H1 (cell line): ENCODE data around the gene SLC38A8. TPM values are rescaled to one million over a fixed set of nuclear protein-coding genes. Genes with fewer than 3 reads are reported as not detected.

Source experiments
- CTCF ChIA-PET: fragments of 300-600 bp; sonication (Branson Sonifier 250); formaldehyde crosslinking; loops from one replicate; lab custom pipeline; 2021; ENCODE audit not compliant: partially characterized antibody; lab: Charles Lee
- POLR2A ChIA-PET: fragments of 300-600 bp; sonication (Branson Sonifier 250); formaldehyde crosslinking; loops from one replicate; lab custom pipeline; 2021; ENCODE audit warnings: inconsistent platforms; ENCODE audit not compliant: partially characterized antibody; lab: Charles Lee
- DNase-seq, 2 experiments: peaks; one replicate each; pipeline versions ENCODE4 v3.0.0 to v3.0.0-alpha.2; 2010 to 2022; ENCODE audit warnings: low spot score in 2 of 2, low read depth in 1 of 2, mixed read lengths in 1 of 2
- FAIRE-seq: peaks from 2 replicates; lab custom pipeline; 2011; peaks lifted over from hg19 to GRCh38; lab: Jason Lieb, UNC
- H2AFZ ChIP-seq: 2 replicates; pipeline ENCODE4 v1.8.1; 2012; ENCODE audit warnings: low read length, inconsistent platforms
- H2AK5ac ChIP-seq: 2 replicates; pipeline ENCODE4 v1.6.1; 2013; ENCODE audit warnings: low read depth, low read length
- H2BK120ac ChIP-seq: replicated peaks from 2 replicates; pipeline ENCODE3; 2013; ENCODE audit warnings: low read depth, low read length, inconsistent platforms
- H2BK12ac ChIP-seq: 2 replicates; pipeline ENCODE4 v1.6.1; 2013; ENCODE audit warnings: low read depth, low read length
- H2BK15ac ChIP-seq: 2 replicates; pipeline ENCODE4 v1.6.1; 2013; ENCODE audit warnings: low read length
- H2BK20ac ChIP-seq: 2 replicates; pipeline ENCODE4 v1.6.1; 2013; ENCODE audit warnings: low read length
- H2BK5ac ChIP-seq: 2 replicates; pipeline ENCODE4 v1.6.1; 2013; ENCODE audit warnings: low read depth, low read length
- H3K14ac ChIP-seq: 2 replicates; pipeline ENCODE4 v1.6.1; 2013; ENCODE audit warnings: inconsistent platforms; ENCODE audit not compliant: insufficient read length
- H3K18ac ChIP-seq: 2 replicates; pipeline ENCODE4 v1.6.1; 2013; ENCODE audit warnings: low read length; ENCODE audit errors: extremely low read depth
- H3K23ac ChIP-seq: 2 replicates; pipeline ENCODE4 v1.6.1; 2013; ENCODE audit warnings: inconsistent platforms; ENCODE audit not compliant: insufficient read length
- H3K23me2 ChIP-seq: 2 replicates; pipeline ENCODE4 v1.6.1; 2013; ENCODE audit warnings: low read depth, low read length
- H3K27ac ChIP-seq: 2 replicates; pipeline ENCODE4 v1.6.1; 2011; ENCODE audit warnings: low read depth, low read length, inconsistent platforms
- H3K27me3 ChIP-seq, 4 experiments: replicated peaks in 1 of 4; 1 replicate in 1 of 4; 2 replicates in 3 of 4; pipeline versions ENCODE4 v1.6.1 to v1.8.1; 2011 to 2013; ENCODE audit warnings: low read length in 3 of 4, mild to moderate bottlenecking in 3 of 4, inconsistent platforms in 2 of 4, mixed read lengths in 2 of 4, moderate library complexity in 1 of 4; ENCODE audit not compliant: control insufficient read depth in 3 of 4, insufficient read depth in 3 of 4; ENCODE audit errors: extremely low read depth in 1 of 4
- H3K36me3 ChIP-seq, 4 experiments: 2 replicates each; pipeline versions ENCODE4 v1.6.1 to v1.8.1; 2011 to 2013; ENCODE audit warnings: mild to moderate bottlenecking in 4 of 4, low read length in 3 of 4, moderate library complexity in 2 of 4, control low read depth in 1 of 4, inconsistent platforms in 1 of 4; ENCODE audit not compliant: insufficient read depth in 4 of 4, control insufficient read depth in 2 of 4
- H3K4ac ChIP-seq: replicated peaks from 2 replicates; pipeline ENCODE3; 2013; ENCODE audit warnings: low read length, low read depth, mixed read lengths, inconsistent platforms; ENCODE audit not compliant: insufficient read length
- H3K4me1 ChIP-seq, 4 experiments: replicated peaks in 1 of 4; 1 replicate in 1 of 4; 2 replicates in 3 of 4; pipeline versions ENCODE4 v1.6.1 to v1.8.1; 2011 to 2013; ENCODE audit warnings: low read length in 3 of 4, inconsistent platforms in 2 of 4, mixed read lengths in 1 of 4; ENCODE audit not compliant: insufficient read depth in 4 of 4, control insufficient read depth in 3 of 4
- H3K4me2 ChIP-seq, 2 experiments: 2 replicates each; pipeline versions ENCODE4 v1.6.1 to v1.8.1; 2011 to 2013; ENCODE audit warnings: low read depth in 2 of 2, low read length in 2 of 2, control low read depth in 1 of 2, inconsistent platforms in 1 of 2, mild to moderate bottlenecking in 1 of 2; ENCODE audit not compliant: insufficient read depth in 1 of 2
- H3K4me3 ChIP-seq, 4 experiments: fragments of 200-600, 300-600 bp in 1 of 4; sonication (generic), shearing (Covaris generic), sonication (Bioruptor Twin) in 1 of 4; 2 replicates each; pipeline versions ENCODE4 v1.5.1 to v1.8.1; 2011 to 2016; ENCODE audit warnings: low read length in 4 of 4, low read depth in 3 of 4, control low read depth in 2 of 4, inconsistent platforms in 2 of 4, mild to moderate bottlenecking in 2 of 4, mixed read lengths in 1 of 4, moderate library complexity in 1 of 4; ENCODE audit not compliant: insufficient read depth in 2 of 4; ENCODE audit errors: extremely low read depth in 1 of 4
- H3K56ac ChIP-seq: replicated peaks from 2 replicates; pipeline ENCODE3; 2013; ENCODE audit warnings: low read depth, mild to moderate bottlenecking, mixed read lengths, low read length, inconsistent platforms; ENCODE audit not compliant: insufficient read length
- H3K79me1 ChIP-seq: 2 replicates; pipeline ENCODE4 v1.6.1; 2013; ENCODE audit warnings: low read depth, low read length, control low read depth
- H3K79me2 ChIP-seq, 2 experiments: 2 replicates each; pipeline versions ENCODE4 v1.6.1 to v1.8.1; 2012 to 2013; ENCODE audit warnings: low read length in 2 of 2, mild to moderate bottlenecking in 2 of 2, inconsistent platforms in 1 of 2; ENCODE audit not compliant: insufficient read depth in 2 of 2, control insufficient read depth in 1 of 2
- H3K9ac ChIP-seq, 4 experiments: replicated peaks in 1 of 4; 1 replicate in 1 of 4; 2 replicates in 3 of 4; pipeline versions ENCODE4 v1.6.1 to v1.8.1; 2011 to 2013; ENCODE audit warnings: low read depth in 3 of 4, low read length in 3 of 4, control low read depth in 2 of 4, mild to moderate bottlenecking in 2 of 4, moderate library complexity in 2 of 4, inconsistent platforms in 1 of 4; ENCODE audit errors: extremely low read depth in 1 of 4
- H3K9me3 ChIP-seq, 2 experiments: 2 replicates each; pipeline versions ENCODE4 v1.6.1 to v1.8.1; 2012 to 2013; ENCODE audit warnings: mild to moderate bottlenecking in 2 of 2, moderate library complexity in 2 of 2, control low read depth in 1 of 2, inconsistent platforms in 1 of 2, low read depth in 1 of 2, low read length in 1 of 2, mixed read lengths in 1 of 2; ENCODE audit not compliant: insufficient read depth in 2 of 2
- H4K20me1 ChIP-seq, 2 experiments: replicated peaks in 1 of 2; 2 replicates each; pipeline versions ENCODE3 to v1.8.1; 2011 to 2013; ENCODE audit warnings: inconsistent platforms in 2 of 2, low read length in 2 of 2, mild to moderate bottlenecking in 1 of 2; ENCODE audit not compliant: insufficient read depth in 2 of 2, control insufficient read depth in 1 of 2
- H4K5ac ChIP-seq: 2 replicates; pipeline ENCODE4 v1.6.1; 2013; ENCODE audit warnings: low read length, low read depth, mixed read lengths, inconsistent platforms; ENCODE audit not compliant: insufficient read length
- H4K8ac ChIP-seq: 2 replicates; pipeline ENCODE4 v1.8.0; 2013; ENCODE audit warnings: mild to moderate bottlenecking, moderate library complexity, low read length, inconsistent platforms; ENCODE audit not compliant: insufficient read depth; ENCODE audit errors: extremely low read depth
- H4K91ac ChIP-seq: replicated peaks from 2 replicates; pipeline ENCODE3; 2013; ENCODE audit warnings: low read length, mixed read lengths, inconsistent platforms; ENCODE audit not compliant: insufficient read length
- ASH2L ChIP-seq: fragments of 200-600, 300-600 bp; sonication (generic); IDR thresholded peaks from one replicate; pipeline ENCODE4 v1.7.1; 2017; ENCODE audit warnings: low read length
- CHD2 ChIP-seq: IDR thresholded peaks from 2 replicates; pipeline ENCODE4 v1.6.1; 2012; ENCODE audit warnings: low read length, improper control_type of control experiment
- CREB1 ChIP-seq: IDR thresholded peaks from 2 replicates; pipeline ENCODE4 v1.6.1; 2012; ENCODE audit warnings: inconsistent platforms
- EGR1 ChIP-seq: IDR thresholded peaks from 2 replicates; pipeline ENCODE4 v1.6.1; 2011; ENCODE audit warnings: low read depth, low read length, borderline replicate concordance
- HDAC6 ChIP-seq: IDR thresholded peaks from one replicate; pipeline ENCODE4 v1.7.1; 2012; ENCODE audit warnings: low read depth, mild to moderate bottlenecking, inconsistent platforms, low read length, moderate library complexity
- RBBP5 ChIP-seq: IDR thresholded peaks from 2 replicates; pipeline ENCODE4 v1.7.1; 2012; ENCODE audit warnings: low read depth, mild to moderate bottlenecking, inconsistent platforms, low read length, moderate library complexity, borderline replicate concordance
- SAP30 ChIP-seq: fragments of 300-600 bp; sonication (generic); IDR thresholded peaks from 2 replicates; pipeline ENCODE4 v1.7.1; 2012; ENCODE audit warnings: low read length, moderate library complexity, mild to moderate bottlenecking, inconsistent platforms; ENCODE audit not compliant: insufficient read depth, insufficient replicate concordance
- WGBS, 2 experiments: shearing (Covaris generic) in 1 of 2; methylation state at CpG; one replicate each; pipeline versions ENCODE4 v1.1.6 to v1.1.7; 2013 to 2015; ENCODE audit warnings: low lambda C conversion rate in 2 of 2, mixed read lengths in 2 of 2, inconsistent platforms in 1 of 2, low coverage in 1 of 2, missing lambda C conversion rate in 1 of 2; ENCODE audit not compliant: insufficient replicate concordance in 2 of 2, insufficient coverage in 1 of 2, insufficient read length in 1 of 2; ENCODE audit errors: extremely low coverage in 1 of 2, missing lambda C conversion rate in 1 of 2; 5-methylcytosine and 5-hydroxymethylcytosine counted together
- polyA plus RNA-seq, 7 experiments: library from polyadenylated mRNA; depleted of rRNA in 3 of 7; stranded (reverse) in 5 of 7; unstranded in 2 of 7; fragments of >200 nt in 5 of 7; fragments of 200-250 nt in 2 of 7; gene quantifications; 1 replicate in 5 of 7; 2 replicates in 1 of 7; 4 replicates in 1 of 7; pipeline versions ENCODE4 v1.2.1 to v1.2.3, GENCODE V29; 2011 to 2013; ENCODE audit warnings: missing spikeins in 2 of 7, mixed read lengths in 2 of 7
- total RNA-seq: library from RNA; stranded (reverse); fragmentation: NEBNext Ultra II Directional; extraction: Animal tissue kit (Norgen Biotek cat#: 25700); gene quantifications from 2 replicates; pipeline ENCODE4 v1.2.1, GENCODE V29; 2021
- TF ChIP-seq, protein P1 (sequence below): IDR thresholded peaks from 2 replicates; pipeline ENCODE4 v1.6.1; 2012; ENCODE audit warnings: inconsistent platforms
- TF ChIP-seq, protein P2 (sequence below): IDR thresholded peaks from 2 replicates; pipeline ENCODE4 v1.6.1; 2012; ENCODE audit warnings: low read length, inconsistent platforms

SLC38A8 gene
- total and polyA plus RNA-seq, 2 of the 8 experiments (the other 6 are each of a cell fraction or from before 2014, with no cell fraction given) = 0.08 TPM; not detected in 1

DNA sequence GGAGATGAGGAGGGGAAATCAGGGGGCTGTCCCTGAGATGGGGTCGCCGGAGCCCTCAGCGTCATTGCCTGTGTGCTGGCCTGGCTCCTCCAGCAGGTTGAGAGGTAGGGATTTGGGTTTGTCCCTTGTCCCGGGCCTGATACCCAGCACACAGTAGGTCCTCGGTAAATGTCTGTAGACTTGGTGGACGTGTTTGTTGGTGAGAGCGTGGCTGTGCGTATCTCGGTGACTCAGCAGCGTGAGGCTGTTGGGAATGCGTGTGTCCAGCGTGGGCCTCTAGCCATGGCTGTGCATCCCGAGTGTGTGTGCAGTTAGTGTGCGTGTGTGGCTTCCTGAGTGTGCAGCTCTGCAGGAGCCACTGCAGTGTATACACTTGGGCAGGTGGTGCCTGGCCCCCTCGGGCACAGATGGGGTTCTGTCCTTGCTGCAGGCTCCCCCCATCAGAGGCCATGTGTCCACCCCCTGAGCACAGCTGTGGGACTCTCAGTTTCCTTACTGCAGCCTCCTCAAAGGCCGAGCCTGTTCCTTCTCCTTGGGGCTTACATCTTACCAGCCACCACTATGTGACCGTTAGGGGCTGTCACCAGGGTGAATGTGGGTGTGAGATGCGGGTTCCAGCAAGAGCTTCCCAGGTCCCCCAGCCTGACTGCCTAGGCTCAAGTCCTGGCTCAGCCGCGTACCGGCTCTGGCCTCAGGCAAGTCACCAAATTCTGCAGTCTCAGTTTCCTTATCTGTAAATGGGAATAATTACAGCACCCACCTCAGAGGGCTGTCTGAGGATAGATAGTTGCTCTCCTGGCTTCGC is 68.8 kb downstream of the SLC38A8 start:
- Histone ChIP-seq H2AFZ (no peak overlapping the region), H4K5ac (no peak overlapping the region), H3K27me3 (peaks cover 0 to 11% (median 8%) of the 10 kb centered on the region in 4 experiments; a peak in 6 of 7 replicates), H3K9ac (no peak overlapping the region), H3K9me3 (peaks cover 13 to 16% of the 10 kb centered on the region in 2 experiments), H3K4me1 (peaks cover 0 to 11% (median 8%) of the 10 kb centered on the region in 4 experiments; a peak in 6 of 7 replicates), H3K23me2 (peaks cover 5% of the 10 kb centered on the region; the same call in 1 of the 2 replicates), H3K4me3 (no peak overlapping the region), H2AK5ac (no peak overlapping the region; the same call in 1 of the 2 replicates), H2BK12ac (0 out of 2 replicates have a peak overlapping the region, but pooled peaks have one; percentile 50), H4K20me1 (no peaks in the 10 kb centered on the region), H4K91ac (no peak overlapping the region), H3K79me2 (no peaks in the 10 kb centered on the region), H2BK120ac (no peak overlapping the region), H3K14ac (no peak overlapping the region), H2BK20ac (no peak overlapping the region), H3K36me3 (peaks cover 0 to 5% (median 1%) of the 10 kb centered on the region in 4 experiments; a peak in 2 of 8 replicates), H3K4ac (no peak overlapping the region), H3K18ac (no peak overlapping the region), H4K8ac (no peak overlapping the region; the same call in 1 of the 2 replicates), H2BK15ac (0 out of 2 replicates have a peak overlapping the region, but pooled peaks have one; percentile 61), H3K4me2 (no peak overlapping the region), H3K56ac (no peak overlapping the region), H2BK5ac (0 out of 2 replicates have a peak overlapping the region, but pooled peaks have one; percentile 24), H3K27ac (no peak overlapping the region; the same call in 1 of the 2 replicates), H3K79me1 (no peaks in the 10 kb centered on the region), H3K23ac (no peak overlapping the region)
- 87% methylated on average over 22 of the region's 22 CpGs; no CpG with 5 or more reads in 1 of the 2 experiments for WGBS, 2 experiments
- ChIA-PET CTCF (interaction anchor here (0.9 to 4.6 kb wide), 4 partner anchors 12 to 92 kb away, joined by 3 to 70 read pairs (median 4); partner anchors contain the start of gene SLC38A8), POLR2A (no interaction called here)
- DNase-seq (no peak), FAIRE-seq (no peak)
- TF ChIP-seq EGR1 (no peak), SAP30 (no peak), CREB1 (no peak), CHD2 (no peak), HDAC6 (no peak), ASH2L (no peak), RBBP5 (no peak)
- TF ChIP-seq, protein P1, sequence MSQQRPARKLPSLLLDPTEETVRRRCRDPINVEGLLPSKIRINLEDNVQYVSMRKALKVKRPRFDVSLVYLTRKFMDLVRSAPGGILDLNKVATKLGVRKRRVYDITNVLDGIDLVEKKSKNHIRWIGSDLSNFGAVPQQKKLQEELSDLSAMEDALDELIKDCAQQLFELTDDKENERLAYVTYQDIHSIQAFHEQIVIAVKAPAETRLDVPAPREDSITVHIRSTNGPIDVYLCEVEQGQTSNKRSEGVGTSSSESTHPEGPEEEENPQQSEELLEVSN = no peak
- TF ChIP-seq, protein P2, sequence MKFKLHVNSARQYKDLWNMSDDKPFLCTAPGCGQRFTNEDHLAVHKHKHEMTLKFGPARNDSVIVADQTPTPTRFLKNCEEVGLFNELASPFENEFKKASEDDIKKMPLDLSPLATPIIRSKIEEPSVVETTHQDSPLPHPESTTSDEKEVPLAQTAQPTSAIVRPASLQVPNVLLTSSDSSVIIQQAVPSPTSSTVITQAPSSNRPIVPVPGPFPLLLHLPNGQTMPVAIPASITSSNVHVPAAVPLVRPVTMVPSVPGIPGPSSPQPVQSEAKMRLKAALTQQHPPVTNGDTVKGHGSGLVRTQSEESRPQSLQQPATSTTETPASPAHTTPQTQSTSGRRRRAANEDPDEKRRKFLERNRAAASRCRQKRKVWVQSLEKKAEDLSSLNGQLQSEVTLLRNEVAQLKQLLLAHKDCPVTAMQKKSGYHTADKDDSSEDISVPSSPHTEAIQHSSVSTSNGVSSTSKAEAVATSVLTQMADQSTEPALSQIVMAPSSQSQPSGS = no peak
